GM18505 (cell line): Measurements from ENCODE around the gene SLC25A40.

Experiments used
- ATAC-seq: cut with Tn5 transposase; IDR thresholded peaks from one replicate; pipeline ENCODE4 v1.9.1; 2021; ENCODE audit not compliant: unreplicated experiment
- POLR2A ChIP-seq: IDR thresholded peaks from 4 replicates; pipeline ENCODE4 v1.6.1; 2011; ENCODE audit warnings: borderline replicate concordance; ENCODE audit not compliant: insufficient read depth, insufficient read length; ENCODE audit errors: extremely low read depth

The SLC25A40 gene

GRCh38 chr7:87785368-87785995, 90.7 kb downstream of the SLC25A40 start:
- no peak for ATAC-seq
- TF ChIP-seq POLR2A, result no peak

GRCh38 chr7:87784424-87784823, 91.7 kb downstream of the SLC25A40 start:
- TF ChIP-seq POLR2A, result no peak
- ATAC-seq, result no peak
